Measurements from ENCODE around the gene CACNA1D.
"Not testable (repeated sequence)": the region's sequence is repeated elsewhere in the genome, so short reads cannot be mapped to it uniquely, and the experiment has no call there.

The CACNA1D gene

DNA sequence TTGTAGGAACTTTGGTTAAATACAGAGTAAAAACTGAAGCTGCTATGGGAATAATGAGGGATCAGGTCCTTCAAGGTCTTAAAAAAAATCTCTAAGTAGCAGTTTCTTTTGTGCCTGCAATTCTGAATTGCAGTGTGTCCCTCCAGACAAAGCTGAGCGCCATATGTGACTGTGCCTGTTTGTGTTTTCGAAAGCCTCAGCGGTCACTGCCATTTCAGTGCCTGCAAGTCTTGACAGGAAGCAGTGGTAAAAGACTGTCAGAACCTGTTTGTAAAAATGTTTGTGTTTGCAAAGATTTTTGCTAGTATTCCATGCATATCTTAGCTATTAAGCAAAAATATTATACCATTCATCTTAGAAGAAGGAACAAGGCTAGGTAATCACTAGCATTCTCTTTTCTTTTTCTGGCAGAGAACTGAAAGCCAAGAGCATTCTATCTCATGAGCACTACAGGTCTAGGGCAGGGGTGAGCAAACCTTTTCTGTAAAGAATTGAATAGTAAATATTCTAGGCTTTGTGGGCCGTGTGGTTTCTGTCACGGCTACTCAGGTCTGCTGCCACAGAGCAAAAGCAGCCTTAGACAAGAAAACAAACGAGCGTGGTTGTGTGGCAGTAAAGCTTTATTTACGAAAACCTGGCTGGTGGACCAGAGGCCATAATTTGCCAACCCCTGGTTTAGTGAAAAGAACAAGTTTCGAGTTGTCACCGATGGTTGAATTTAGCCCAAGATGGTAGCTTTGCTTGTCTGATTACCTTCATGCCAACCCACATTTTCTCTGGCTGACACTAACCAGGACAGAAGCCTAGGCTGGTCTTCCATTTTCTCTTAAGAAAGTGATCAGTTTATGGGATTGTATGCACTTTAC, 134.4 kb downstream of the CACNA1D start:
- ATAC-seq (no peak), DNase-seq (ENCODE audit: low spot score in 2 of 2) (peak in 1 of 2 donors; percentile 26)
- Mint-ChIP-seq H3K4me1 (no peaks in the 10 kb centered on the region), H3K36me3 (no peaks in the 10 kb centered on the region), H3K9me3 (no peaks in the 10 kb centered on the region), H3K27ac (peak overlapping the region; percentile 11), H3K4me3 (no peak overlapping the region)

DNA sequence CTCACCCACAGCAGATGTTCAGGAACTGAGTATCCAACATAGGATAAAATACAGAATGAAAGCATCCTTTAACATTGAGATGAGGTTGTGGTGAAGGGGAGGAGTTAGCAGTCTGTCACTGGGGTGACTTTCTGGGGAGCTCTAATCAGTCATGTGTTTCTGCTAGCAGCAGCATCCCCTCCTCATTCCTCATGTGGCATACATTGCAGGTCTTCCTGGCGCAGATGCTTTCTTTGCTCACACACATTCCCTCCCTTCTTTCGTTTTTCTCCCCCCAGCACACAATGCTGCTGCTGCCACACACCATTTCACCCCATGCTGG, 135.0 kb downstream of the CACNA1D start:
- no peak overlapping the region for H3K27ac Mint-ChIP-seq
- ATAC-seq (no peak), DNase-seq (ENCODE audit: low spot score in 2 of 2) (no peak)
- no peaks in the 10 kb centered on the region for H3K4me1 Mint-ChIP-seq
- H3K36me3 Mint-ChIP-seq, result no peaks in the 10 kb centered on the region
- H3K9me3 Mint-ChIP-seq, result no peaks in the 10 kb centered on the region
- H3K4me3 Mint-ChIP-seq, result no peak overlapping the region

DNA sequence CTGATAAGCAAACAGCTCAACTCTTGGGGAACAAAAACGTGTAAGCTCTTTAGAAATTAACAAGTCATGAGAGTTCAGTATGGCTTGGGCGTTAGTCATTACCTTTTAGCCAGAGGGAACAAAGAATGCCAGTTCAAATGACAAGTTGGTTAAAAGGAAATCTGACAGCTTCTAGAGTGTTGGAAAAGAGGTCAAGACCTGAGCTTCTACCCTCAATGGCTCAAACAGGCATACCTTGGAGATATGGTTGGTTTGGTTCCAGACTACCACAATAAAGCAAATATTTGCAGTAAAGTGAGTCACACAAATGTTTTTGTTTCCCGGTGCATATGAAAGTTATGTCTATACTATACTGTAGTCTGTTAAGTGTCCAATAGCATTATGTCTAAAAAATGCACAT, 136.1 kb downstream of the CACNA1D start:
- H3K36me3 Mint-ChIP-seq, result no peaks in the 10 kb centered on the region
- H3K4me1 Mint-ChIP-seq, result no peaks in the 10 kb centered on the region
- no peak overlapping the region for H3K27ac Mint-ChIP-seq
- H3K9me3 Mint-ChIP-seq, result no peaks in the 10 kb centered on the region
- ATAC-seq (no peak), DNase-seq (ENCODE audit: low spot score in 2 of 2) (peak in 1 of 2 donors; percentile 3)
- H3K4me3 Mint-ChIP-seq, result no peak overlapping the region

- Mint-ChIP-seq H3K4me1 (no peaks in the 10 kb centered on the region), H3K27ac (no peak overlapping the region), H3K36me3 (no peaks in the 10 kb centered on the region), H3K9me3 (no peaks in the 10 kb centered on the region), H3K4me3 (no peak overlapping the region)
- no peak for ATAC-seq
- no peak for DNase-seq (ENCODE audit: low spot score in 2 of 2)
These were observed 138.9 kb downstream of the CACNA1D start for GRCh38 chr3:53633197-53633787.

DNA sequence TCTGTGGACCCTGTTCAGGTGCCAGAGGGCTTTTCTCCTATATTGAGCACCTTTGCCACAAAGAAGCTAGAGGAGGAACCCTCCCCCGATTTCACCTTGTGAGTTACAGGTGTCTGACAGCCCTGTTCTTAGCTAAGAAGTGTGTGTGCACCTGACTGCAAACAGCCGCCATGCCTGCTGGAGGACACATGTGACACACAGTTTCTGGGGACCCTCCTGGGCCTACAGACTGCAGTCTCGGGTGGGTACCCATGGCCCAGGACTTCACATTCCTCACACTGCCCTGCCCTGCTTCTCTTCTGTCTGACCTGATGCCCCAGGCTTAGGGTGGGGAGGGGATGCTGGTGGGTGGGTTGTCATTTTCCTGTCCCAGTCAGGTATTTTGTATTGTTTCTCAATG, 140.6 kb downstream of the CACNA1D start:
- no peaks in the 10 kb centered on the region for H3K36me3 Mint-ChIP-seq
- no peaks in the 10 kb centered on the region for H3K4me1 Mint-ChIP-seq
- ATAC-seq, result no peak
- H3K4me3 Mint-ChIP-seq, result no peak overlapping the region
- H3K9me3 Mint-ChIP-seq, result no peaks in the 10 kb centered on the region
- H3K27ac Mint-ChIP-seq, result no peak overlapping the region
- no peak for DNase-seq (ENCODE audit: low spot score in 2 of 2)

- not testable (repeated sequence) for DNase-seq (ENCODE audit: low spot score in 2 of 2); H3K9me3 Mint-ChIP-seq; H3K36me3 Mint-ChIP-seq; H3K27ac Mint-ChIP-seq; ATAC-seq; H3K4me3 Mint-ChIP-seq; H3K4me1 Mint-ChIP-seq
These were observed 144.4 kb downstream of the CACNA1D start for GRCh38 chr3:53638806-53639205.

- ATAC-seq, result no peak
- no peak for DNase-seq (ENCODE audit: low spot score in 2 of 2)
- Mint-ChIP-seq H3K36me3 (no peaks in the 10 kb centered on the region), H3K4me1 (no peaks in the 10 kb centered on the region), H3K9me3 (no peaks in the 10 kb centered on the region), H3K4me3 (no peak overlapping the region), H3K27ac (no peak overlapping the region)
These were observed 147.0 kb downstream of the CACNA1D start for GRCh38 chr3:53641397-53641796.

GRCh38 chr3:53642211-53642610, 147.8 kb downstream of the CACNA1D start:
- Mint-ChIP-seq H3K36me3 (no peaks in the 10 kb centered on the region), H3K9me3 (no peaks in the 10 kb centered on the region), H3K4me3 (no peak overlapping the region), H3K4me1 (no peaks in the 10 kb centered on the region), H3K27ac (no peak overlapping the region)
- ATAC-seq (no peak), DNase-seq (ENCODE audit: low spot score in 2 of 2) (no peak)

DNA sequence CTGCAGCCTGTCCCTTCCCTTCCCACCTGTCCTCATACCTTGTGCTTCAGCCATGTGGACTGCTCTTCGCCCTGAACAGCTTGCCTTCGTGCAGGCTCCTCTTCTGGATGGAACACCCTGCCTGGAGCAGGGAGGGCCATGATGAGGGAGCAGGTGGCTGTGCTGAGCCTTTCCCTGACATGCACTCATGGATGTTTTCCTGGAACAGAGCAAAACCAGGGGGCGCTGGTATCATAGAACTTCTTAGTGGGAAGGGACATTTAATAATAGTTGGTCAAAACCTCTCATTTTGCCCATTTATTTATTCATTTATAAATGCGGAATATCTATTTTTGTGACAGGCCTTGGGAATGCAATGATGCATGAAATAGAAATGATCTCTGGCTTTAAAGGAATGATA, 149.3 kb downstream of the CACNA1D start:
- ATAC-seq, result no peak
- Mint-ChIP-seq H3K27ac (no peak overlapping the region), H3K4me1 (no peaks in the 10 kb centered on the region), H3K9me3 (no peaks in the 10 kb centered on the region), H3K4me3 (no peak overlapping the region), H3K36me3 (no peaks in the 10 kb centered on the region)
- DNase-seq (ENCODE audit: low spot score in 2 of 2), result no peak

GRCh38 chr3:53645754-53646153, 151.3 kb downstream of the CACNA1D start:
- DNase-seq (ENCODE audit: low spot score in 2 of 2) (no peak), ATAC-seq (no peak)
- Mint-ChIP-seq H3K36me3 (no peaks in the 10 kb centered on the region), H3K4me3 (no peak overlapping the region), H3K27ac (no peak overlapping the region), H3K9me3 (no peaks in the 10 kb centered on the region), H3K4me1 (no peaks in the 10 kb centered on the region)

DNA sequence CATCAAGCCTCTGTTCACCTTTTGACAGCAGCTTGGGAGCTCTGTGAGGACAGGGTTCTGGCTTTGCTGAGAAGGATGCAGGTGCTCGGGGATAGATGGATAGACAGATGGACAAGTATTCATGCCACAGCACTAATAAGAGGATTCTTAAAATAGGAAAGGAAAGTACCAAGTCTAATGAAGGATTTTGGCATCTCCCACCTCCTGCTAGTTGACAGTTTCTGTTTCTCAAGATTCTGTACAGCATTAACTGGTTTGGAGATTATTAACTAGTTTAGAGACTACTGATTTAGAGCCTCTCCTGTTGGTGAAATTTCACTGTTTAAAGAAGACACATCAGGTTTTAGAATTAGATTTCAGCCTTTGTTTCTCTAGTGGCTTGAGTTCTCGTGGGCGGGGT, 152.3 kb downstream of the CACNA1D start:
- H3K4me3 Mint-ChIP-seq, result no peak overlapping the region
- H3K27ac Mint-ChIP-seq, result no peak overlapping the region
- H3K4me1 Mint-ChIP-seq, result no peaks in the 10 kb centered on the region
- ATAC-seq (no peak), DNase-seq (ENCODE audit: low spot score in 2 of 2) (no peak)
- H3K36me3 Mint-ChIP-seq, result no peaks in the 10 kb centered on the region
- H3K9me3 Mint-ChIP-seq, result no peaks in the 10 kb centered on the region

GRCh38 chr3:53649816-53650215, 155.4 kb downstream of the CACNA1D start:
- ATAC-seq, result no peak
- peaks cover 7% of the 10 kb centered on the region for H3K9me3 Mint-ChIP-seq
- no peak for DNase-seq (ENCODE audit: low spot score in 2 of 2)

GRCh38 chr3:53650424-53650823, 156.0 kb downstream of the CACNA1D start:
- H3K9me3 Mint-ChIP-seq, result peaks cover 7% of the 10 kb centered on the region
- H3K4me1 Mint-ChIP-seq, result no peaks in the 10 kb centered on the region
- no peak overlapping the region for H3K4me3 Mint-ChIP-seq
- ATAC-seq (peak; percentile 57), DNase-seq (ENCODE audit: low spot score in 2 of 2) (no peak)
- no peak overlapping the region for H3K27ac Mint-ChIP-seq
- no peaks in the 10 kb centered on the region for H3K36me3 Mint-ChIP-seq

More at GRCh38 chr3:53649816-53650215, 155.4 kb downstream of the CACNA1D start:
- H3K27ac Mint-ChIP-seq, result no peak overlapping the region
- H3K4me3 Mint-ChIP-seq, result no peak overlapping the region
- no peaks in the 10 kb centered on the region for H3K4me1 Mint-ChIP-seq
- no peaks in the 10 kb centered on the region for H3K36me3 Mint-ChIP-seq

- H3K4me1 Mint-ChIP-seq, result no peaks in the 10 kb centered on the region
- ATAC-seq (no peak), DNase-seq (ENCODE audit: low spot score in 2 of 2) (no peak)
- H3K36me3 Mint-ChIP-seq, result no peaks in the 10 kb centered on the region
- no peak overlapping the region for H3K27ac Mint-ChIP-seq
- H3K4me3 Mint-ChIP-seq, result no peak overlapping the region
- peaks cover 7% of the 10 kb centered on the region for H3K9me3 Mint-ChIP-seq
These were observed 156.7 kb downstream of the CACNA1D start for GRCh38 chr3:53650928-53651661.

- Mint-ChIP-seq H3K4me1 (no peaks in the 10 kb centered on the region), H3K36me3 (no peaks in the 10 kb centered on the region), H3K27ac (no peak overlapping the region), H3K9me3 (peaks cover 7% of the 10 kb centered on the region), H3K4me3 (no peak overlapping the region)
- DNase-seq (ENCODE audit: low spot score in 2 of 2) (no peak), ATAC-seq (no peak)
These were observed 157.5 kb downstream of the CACNA1D start for GRCh38 chr3:53651927-53652326.

- H3K9me3 Mint-ChIP-seq, result peaks cover 7% of the 10 kb centered on the region
These were observed 163.2 kb downstream of the CACNA1D start for GRCh38 chr3:53657651-53658050.

More at GRCh38 chr3:53657651-53658050, 163.2 kb downstream of the CACNA1D start:
- H3K4me1 Mint-ChIP-seq, result no peaks in the 10 kb centered on the region
- no peak overlapping the region for H3K27ac Mint-ChIP-seq
- no peak for ATAC-seq
- H3K36me3 Mint-ChIP-seq, result no peaks in the 10 kb centered on the region
- DNase-seq (ENCODE audit: low spot score in 2 of 2), result no peak
- H3K4me3 Mint-ChIP-seq, result no peak overlapping the region
